ENCODE measurements around the gene B3GAT1. TPM values are rescaled to one million over a fixed set of nuclear protein-coding genes. Genes with fewer than 3 reads are reported as not detected.
A peak's percentile ranks its signal among the peaks of the same experiment; 100 is the strongest.

B3GAT1 gene
- total and polyA plus RNA-seq, 2 of the 13 experiments (the other 11 are each of a cell fraction or from before 2014, with no cell fraction given): not detected

DNA sequence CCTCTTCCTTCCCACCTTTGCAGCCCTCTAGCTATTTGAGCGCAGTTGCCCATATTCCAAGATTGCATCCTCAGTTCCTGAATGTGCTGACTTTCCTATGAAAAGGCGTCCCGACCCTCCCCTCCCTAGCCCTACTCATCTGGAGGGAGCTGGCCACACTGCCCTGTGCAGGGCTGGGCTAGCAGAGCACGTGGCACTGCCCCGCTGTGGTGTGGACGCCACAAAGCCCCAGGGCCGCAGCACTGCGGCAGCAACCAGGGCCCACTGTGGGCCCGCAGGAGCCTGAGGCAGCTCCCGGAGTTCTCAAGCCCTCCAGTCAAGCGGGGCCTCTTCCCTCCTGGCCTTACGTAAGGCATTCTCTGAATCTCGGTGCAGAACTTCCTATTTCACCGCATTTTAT, 27.6 kb downstream of the B3GAT1 start (continued):
- TF ChIP-seq, protein P1, sequence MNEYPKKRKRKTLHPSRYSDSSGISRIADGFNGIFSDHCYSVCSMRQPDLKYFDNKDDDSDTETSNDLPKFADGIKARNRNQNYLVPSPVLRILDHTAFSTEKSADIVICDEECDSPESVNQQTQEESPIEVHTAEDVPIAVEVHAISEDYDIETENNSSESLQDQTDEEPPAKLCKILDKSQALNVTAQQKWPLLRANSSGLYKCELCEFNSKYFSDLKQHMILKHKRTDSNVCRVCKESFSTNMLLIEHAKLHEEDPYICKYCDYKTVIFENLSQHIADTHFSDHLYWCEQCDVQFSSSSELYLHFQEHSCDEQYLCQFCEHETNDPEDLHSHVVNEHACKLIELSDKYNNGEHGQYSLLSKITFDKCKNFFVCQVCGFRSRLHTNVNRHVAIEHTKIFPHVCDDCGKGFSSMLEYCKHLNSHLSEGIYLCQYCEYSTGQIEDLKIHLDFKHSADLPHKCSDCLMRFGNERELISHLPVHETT (CRISPR knock-in tag; conservative IDR thresholded peaks at IDR 0.05): no peak
- no peak for TF ChIP-seq ZNF589 (CRISPR knock-in tag; conservative IDR thresholded peaks at IDR 0.05)

DNA sequence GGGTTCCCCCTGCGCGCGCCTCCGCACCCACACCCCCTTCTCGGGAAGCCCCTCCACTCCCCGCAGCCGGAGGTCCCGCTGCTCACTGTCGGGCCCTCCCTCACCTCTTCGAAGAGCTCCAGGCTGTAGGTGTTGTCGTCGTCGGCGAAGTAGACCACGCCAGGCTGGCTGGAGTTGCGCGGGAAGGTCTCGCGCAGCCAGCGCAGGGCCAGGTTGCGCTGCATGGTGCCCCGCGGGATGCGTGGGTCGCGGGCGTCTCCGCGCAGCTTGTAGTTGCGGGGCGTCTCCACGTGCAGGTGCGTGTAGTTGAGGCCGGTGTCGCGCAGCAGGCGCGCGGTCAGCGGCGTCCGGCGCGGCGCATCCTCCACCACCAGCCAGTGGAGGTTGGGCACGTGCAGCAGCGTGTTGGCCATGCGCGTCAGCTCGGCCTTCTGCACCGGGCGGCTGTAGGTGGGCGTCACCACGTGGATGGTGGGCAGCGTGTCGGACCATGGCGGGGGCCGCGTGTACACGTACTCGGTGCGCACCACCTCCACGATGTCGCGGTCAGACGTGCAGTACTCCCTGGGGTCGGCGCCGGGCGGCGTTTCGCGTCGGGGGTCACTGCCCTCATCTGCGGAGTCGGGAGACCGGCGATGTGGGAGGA, 28.3 kb downstream of the B3GAT1 start:
- Histone ChIP-seq H3K4me1 (ENCODE audit: insufficient read depth, low read length) (no peaks in the 10 kb centered on the region), H3K9me3 (ENCODE audit: low read length) (no peaks in the 10 kb centered on the region), H3K27ac (ENCODE audit: extremely low read length, insufficient read depth, low read length) (no peak overlapping the region), H3K79me2 (ENCODE audit: insufficient read depth, low read length) (no peaks in the 10 kb centered on the region), H2AFZ (ENCODE audit: low read length) (no peak overlapping the region), H3K36me3 (replicated peaks in 1 of 2; ENCODE audit: control insufficient read depth in 1 of 2, insufficient read depth in 2 of 2, low read length in 2 of 2) (no peaks in the 10 kb centered on the region), H3K4me3 (replicated peaks in 1 of 3; ENCODE audit: insufficient read depth in 1 of 3, low read depth in 2 of 3, low read length in 3 of 3) (no peak overlapping the region), H4K20me1 (ENCODE audit: insufficient read depth, low read length) (no peaks in the 10 kb centered on the region), H3K4me2 (ENCODE audit: low read depth, low read length) (no peak overlapping the region), H3K27me3 (ENCODE audit: control insufficient read depth in 1 of 2, insufficient read depth in 2 of 2, low read length in 2 of 2) (peaks cover 6 to 39% of the 10 kb centered on the region in 2 experiments; a peak in 4 of 5 replicates), H3K9ac (ENCODE audit: insufficient read depth, low read depth, low read length) (no peak overlapping the region)
- no peak for FAIRE-seq
- no TSS peak for BruUV-seq (replicated peaks)
- DNase-seq (ENCODE audit: low spot score): no peak
- no peak for ATAC-seq
- WGBS (ENCODE audit: low lambda C conversion rate): 87% methylated on average over 44 of the region's 78 CpGs
- CTCF ChIA-PET (ENCODE audit: low intra/inter-chr PET ratio, low total read pairs): no interaction called here
- TF ChIP-seq, protein P2, sequence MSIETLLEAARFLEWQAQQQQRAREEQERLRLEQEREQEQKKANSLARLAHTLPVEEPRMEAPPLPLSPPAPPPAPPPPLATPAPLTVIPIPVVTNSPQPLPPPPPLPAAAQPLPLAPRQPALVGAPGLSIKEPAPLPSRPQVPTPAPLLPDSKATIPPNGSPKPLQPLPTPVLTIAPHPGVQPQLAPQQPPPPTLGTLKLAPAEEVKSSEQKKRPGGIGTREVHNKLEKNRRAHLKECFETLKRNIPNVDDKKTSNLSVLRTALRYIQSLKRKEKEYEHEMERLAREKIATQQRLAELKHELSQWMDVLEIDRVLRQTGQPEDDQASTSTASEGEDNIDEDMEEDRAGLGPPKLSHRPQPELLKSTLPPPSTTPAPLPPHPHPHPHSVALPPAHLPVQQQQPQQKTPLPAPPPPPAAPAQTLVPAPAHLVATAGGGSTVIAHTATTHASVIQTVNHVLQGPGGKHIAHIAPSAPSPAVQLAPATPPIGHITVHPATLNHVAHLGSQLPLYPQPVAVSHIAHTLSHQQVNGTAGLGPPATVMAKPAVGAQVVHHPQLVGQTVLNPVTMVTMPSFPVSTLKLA (IDR thresholded peaks at IDR 0.05): peak; percentile 64
- TF ChIP-seq DNMT1 (CRISPR knock-in tag; IDR thresholded peaks at IDR 0.05) (0 out of 2 replicates have a peak, but pooled peaks have one; percentile 52), ZNF224 (CRISPR knock-in tag; IDR thresholded peaks at IDR 0.05) (no peak)
- in situ Hi-C loops (cut with HindIII; ENCODE audit: extremely low pct_ligation_motif_present, low pct_unique_long_range_greater_than_20kb) (no loop called here), intact Hi-C loops (cut with micrococcal nuclease; ENCODE audit: unreplicated experiment) (no loop called here)
- POLR2A ChIA-PET: no interaction called here
